ENCODE results near the gene THOC6.
"Not testable (repeated sequence)": the region's sequence is repeated elsewhere in the genome, so short reads cannot be mapped to it uniquely, and the experiment has no call there.

The THOC6 gene

GRCh38 chr16:3035289-3035971, 11.6 kb downstream of the THOC6 start:
- no peak for DNase-seq

GRCh38 chr16:3035972-3036725, 12.3 kb downstream of the THOC6 start:
- no peak for DNase-seq

GRCh38 chr16:3036726-3037315, 13.0 kb downstream of the THOC6 start, which contains the start of gene BICDL2:
BICDL2 (minus strand) TSS chr16:3036944; CDS start chr16:3035496, 1,448 bp downstream.
- no peak for DNase-seq

GRCh38 chr16:3038256-3038655, 14.4 kb downstream of the THOC6 start:
- DNase-seq, result no peak

- no peak for DNase-seq
Measured at GRCh38 chr16:3038896-3039295, 15.1 kb downstream of the THOC6 start.

- DNase-seq, result no peak
Measured at GRCh38 chr16:3042376-3042775, 18.5 kb downstream of the THOC6 start.

- no peak for DNase-seq
Measured at GRCh38 chr16:3044708-3045107, 20.9 kb downstream of the THOC6 start.

- no peak for DNase-seq
Measured at GRCh38 chr16:3045758-3046640, 22.2 kb downstream of the THOC6 start, which contains the start of gene MMP25. MMP25 (plus strand) TSS chr16:3046561; CDS start chr16:3046918, 357 bp downstream.

GRCh38 chr16:3046641-3047386, 23.0 kb downstream of the THOC6 start:
- no peak for DNase-seq

- DNase-seq, result no peak
Measured at GRCh38 chr16:3047387-3047720, 23.5 kb downstream of the THOC6 start.

- no peak for DNase-seq
Measured at GRCh38 chr16:3049921-3050481, 26.2 kb downstream of the THOC6 start.

- no peak for DNase-seq
Measured at GRCh38 chr16:3050487-3050886, 26.7 kb downstream of the THOC6 start.

- DNase-seq, result no peak
Measured at GRCh38 chr16:3051009-3051408, 27.2 kb downstream of the THOC6 start.

- no peak for DNase-seq
Measured at GRCh38 chr16:3051494-3051893, 27.7 kb downstream of the THOC6 start.

- not testable (repeated sequence) for DNase-seq
Measured at GRCh38 chr16:3052571-3053329, 28.9 kb downstream of the THOC6 start.

GRCh38 chr16:3053330-3053710, 29.5 kb downstream of the THOC6 start:
- not testable (repeated sequence) for DNase-seq

GRCh38 chr16:3054965-3055733, 31.3 kb downstream of the THOC6 start:
- no peak for DNase-seq

GRCh38 chr16:3055734-3056115, 31.9 kb downstream of the THOC6 start:
- DNase-seq, result not testable (repeated sequence)

GRCh38 chr16:3056336-3057180, 32.7 kb downstream of the THOC6 start:
- DNase-seq, result no peak
